IMR-90 (cell line): ENCODE data around the gene TEAD4. TPM values are rescaled to one million over a fixed set of nuclear protein-coding genes. Genes with fewer than 3 reads are reported as not detected.

Experiments
- ATAC-seq: fragments of 200-7000 bp; cut with Tn5 transposase; 2 replicates; pipeline ENCODE4 v1.9.1; 2020; ENCODE audit warnings: low read depth, mild to moderate bottlenecking, moderate library complexity
- BruUV-seq: library from RNA; stranded (reverse); fragments of 400-500 nt; replicated peaks from 2 replicates; lab custom pipeline; 2021; lab: Mats Ljungman, UMichigan
- CTCF ChIA-PET: fragments of 300-600 bp; formaldehyde crosslinking; extraction: SDS; loops from one replicate; lab custom pipeline; 2021; ENCODE audit warnings: antibody characterized with exemption; lab: Yijun Ruan, JAX
- POLR2A ChIA-PET: fragments of 300-600 bp; sonication (Branson Sonifier 250); formaldehyde crosslinking; loops from one replicate; lab custom pipeline; 2022; ENCODE audit warnings: antibody characterized with exemption; ENCODE audit not compliant: unreplicated experiment; lab: Charles Lee
- DNase-seq: peaks from one replicate; pipeline ENCODE4 v3.0.0; 2013
- H2AFZ ChIP-seq: replicated peaks from 2 replicates; pipeline ENCODE3; 2013; ENCODE audit warnings: low read length, mild to moderate bottlenecking; ENCODE audit not compliant: poor library complexity
- H2AK5ac ChIP-seq: 2 replicates; pipeline ENCODE4 v1.6.1; 2013; ENCODE audit warnings: low read depth, low read length, inconsistent platforms
- H2AK9ac ChIP-seq: replicated peaks from 2 replicates; pipeline ENCODE3; 2013; ENCODE audit warnings: mild to moderate bottlenecking, low read depth, low read length, moderate library complexity; ENCODE audit not compliant: poor library complexity
- H2BK120ac ChIP-seq: 2 replicates; pipeline ENCODE4 v1.6.1; 2013; ENCODE audit warnings: low read depth, low read length, inconsistent platforms
- H2BK15ac ChIP-seq: 3 replicates; pipeline ENCODE4 v1.6.1; 2013; ENCODE audit warnings: low read depth, low read length, inconsistent platforms
- H2BK20ac ChIP-seq: 2 replicates; pipeline ENCODE4 v1.6.1; 2013; ENCODE audit warnings: low read depth, mild to moderate bottlenecking, inconsistent platforms, low read length, moderate library complexity
- H2BK5ac ChIP-seq: 2 replicates; pipeline ENCODE4 v1.6.1; 2013; ENCODE audit warnings: mild to moderate bottlenecking, low read depth, low read length, inconsistent platforms; ENCODE audit not compliant: poor library complexity, severe bottlenecking
- H3K14ac ChIP-seq: replicated peaks from 2 replicates; pipeline ENCODE4 v1.6.1; 2013; ENCODE audit warnings: low read depth, low read length, inconsistent platforms
- H3K18ac ChIP-seq: 2 replicates; pipeline ENCODE4 v1.6.1; 2013; ENCODE audit warnings: low read depth, low read length, control low read depth
- H3K23ac ChIP-seq: 2 replicates; pipeline ENCODE4 v1.6.1; 2013; ENCODE audit warnings: low read depth, low read length, inconsistent platforms
- H3K27ac ChIP-seq: 2 replicates; pipeline ENCODE4 v1.5.1; 2013; ENCODE audit warnings: mild to moderate bottlenecking, control low read depth, low read length; ENCODE audit not compliant: insufficient read depth
- H3K27me3 ChIP-seq: 2 replicates; pipeline ENCODE4 v1.6.1; 2013; ENCODE audit warnings: low read length; ENCODE audit not compliant: control insufficient read depth, insufficient read depth
- H3K36me3 ChIP-seq: 2 replicates; pipeline ENCODE4 v1.6.1; 2013; ENCODE audit warnings: low read length, mixed read lengths; ENCODE audit not compliant: control insufficient read depth, insufficient read depth
- H3K4ac ChIP-seq: 2 replicates; pipeline ENCODE4 v1.6.1; 2013; ENCODE audit warnings: low read depth, low read length, inconsistent platforms
- H3K4me1 ChIP-seq: 2 replicates; pipeline ENCODE4 v1.6.1; 2013; ENCODE audit warnings: low read length, mixed read lengths; ENCODE audit not compliant: control insufficient read depth, insufficient read depth
- H3K4me2 ChIP-seq: 2 replicates; pipeline ENCODE4 v1.6.1; 2013; ENCODE audit warnings: low read depth, mild to moderate bottlenecking, control low read depth, low read length, moderate library complexity
- H3K4me3 ChIP-seq: 2 replicates; pipeline ENCODE4 v1.5.1; 2013; ENCODE audit warnings: low read depth, mild to moderate bottlenecking, control low read depth, low read length, moderate library complexity; ENCODE audit not compliant: insufficient read depth
- H3K56ac ChIP-seq: 2 replicates; pipeline ENCODE4 v1.6.1; 2013; ENCODE audit warnings: low read length, inconsistent platforms; ENCODE audit not compliant: insufficient read depth; ENCODE audit errors: extremely low read depth
- H3K79me1 ChIP-seq, 2 experiments: 2 replicates each; pipeline ENCODE4 v1.6.1; 2013; ENCODE audit warnings: low read length in 2 of 2, inconsistent platforms in 1 of 2, low read depth in 1 of 2
- H3K9ac ChIP-seq: 2 replicates; pipeline ENCODE4 v1.6.1; 2013; ENCODE audit warnings: low read depth, low read length, control low read depth
- H3K9me1 ChIP-seq: 2 replicates; pipeline ENCODE4 v1.6.1; 2013; ENCODE audit warnings: low read length, inconsistent platforms; ENCODE audit not compliant: insufficient read depth
- H3K9me3 ChIP-seq: 2 replicates; pipeline ENCODE4 v1.6.1; 2013; ENCODE audit warnings: low read length; ENCODE audit not compliant: control insufficient read depth, insufficient read depth
- H4K20me1 ChIP-seq: 2 replicates; pipeline ENCODE4 v1.6.1; 2013; ENCODE audit warnings: low read length, inconsistent platforms; ENCODE audit not compliant: insufficient read depth
- H4K5ac ChIP-seq: 2 replicates; pipeline ENCODE4 v1.6.1; 2013; ENCODE audit warnings: mild to moderate bottlenecking, low read depth, low read length, control low read depth
- H4K8ac ChIP-seq, 2 experiments: 2 replicates each; pipeline ENCODE4 v1.6.1; 2013; ENCODE audit warnings: low read depth in 2 of 2, low read length in 2 of 2, control low read depth in 1 of 2, inconsistent platforms in 1 of 2
- H4K91ac ChIP-seq: 2 replicates; pipeline ENCODE4 v1.6.1; 2013; ENCODE audit warnings: low read depth, low read length, inconsistent platforms; ENCODE audit not compliant: insufficient read depth
- BHLHE40 ChIP-seq: fragments of 150-350 bp; IDR thresholded peaks from 2 replicates; pipeline ENCODE4 v1.6.1; 2016; ENCODE audit warnings: mild to moderate bottlenecking, low read depth, low read length
- CEBPB ChIP-seq: IDR thresholded peaks from 2 replicates; pipeline ENCODE4 v1.6.1; 2012; ENCODE audit warnings: low read depth, low read length, improper control_type of control experiment
- CHD1 ChIP-seq: IDR thresholded peaks from 2 replicates; pipeline ENCODE4 v1.6.1; 2012; ENCODE audit warnings: low read depth, low read length, improper control_type of control experiment
- NFE2L2 ChIP-seq: fragments of 150-350 bp; IDR thresholded peaks from 2 replicates; pipeline ENCODE4 v1.6.1; 2016; ENCODE audit warnings: low read depth, mild to moderate bottlenecking, low read length
- POLR2A ChIP-seq: IDR thresholded peaks from 2 replicates; pipeline ENCODE4 v1.6.1; 2012; ENCODE audit warnings: mild to moderate bottlenecking, low read depth, low read length
- RFX5 ChIP-seq: IDR thresholded peaks from 2 replicates; pipeline ENCODE4 v1.8.0; 2012; ENCODE audit warnings: low read depth, mild to moderate bottlenecking, low read length, moderate library complexity
- SMC3 ChIP-seq: fragments of 150-350 bp; IDR thresholded peaks from 2 replicates; pipeline ENCODE4 v1.6.1; 2016; ENCODE audit warnings: low read depth, mild to moderate bottlenecking, antibody characterized with exemption, low read length, moderate library complexity
- WGBS, 2 experiments: methylation state at CpG; one replicate each; pipeline versions ENCODE4 v1.1.5 to v1.1.7; 2013; ENCODE audit warnings: missing lambda C conversion rate in 2 of 2; ENCODE audit not compliant: insufficient read length in 1 of 2; ENCODE audit errors: extremely low coverage in 2 of 2; 5-methylcytosine and 5-hydroxymethylcytosine counted together
- dilution Hi-C: fragments of 300-500 bp; cut with HindIII; formaldehyde crosslinking; loops from one replicate; pipeline ENCODE4 v1.14.3; 2018; ENCODE audit warnings: low sequenced_read_pairs; ENCODE audit not compliant: unreplicated experiment
- in situ Hi-C: fragments of 300-500 bp; cut with MboI; formaldehyde crosslinking; loops from 3 replicates; pipeline ENCODE4 v1.14.3; 2019; ENCODE audit warnings: low sequenced_read_pairs, inconsistent platforms, mixed read lengths
- intact Hi-C: fragments of 100-400 bp; cut with micrococcal nuclease; formaldehyde crosslinking; loops from 2 replicates; pipeline ENCODE4 v1.10.0; 2022
- polyA plus RNA-seq, 3 experiments: library from polyadenylated mRNA; depleted of rRNA; stranded (reverse); fragments of >200 nt; gene quantifications; 2 replicates each; pipeline ENCODE4 v1.2.3, GENCODE V29; 2012; ENCODE audit warnings: low replicate concordance in 1 of 3
- total RNA-seq: library from RNA; depleted of rRNA; stranded (reverse); fragments of >200 nt; gene quantifications from 2 replicates; pipeline ENCODE4 v1.2.3, GENCODE V29; 2012
- TF ChIP-seq, protein P1 (sequence below): fragments of 150-350 bp; IDR thresholded peaks from 2 replicates; pipeline ENCODE4 v1.6.1; 2016; ENCODE audit warnings: low read depth, mild to moderate bottlenecking, low read length, moderate library complexity, borderline replicate concordance
- TF ChIP-seq, protein P2 (sequence below): fragments of 150-350 bp; IDR thresholded peaks from 2 replicates; pipeline ENCODE4 v1.6.1; 2017; ENCODE audit warnings: mild to moderate bottlenecking, antibody characterized with exemption, low read length, low read depth

Gene TEAD4
- total and polyA plus RNA-seq, 2 of the 4 experiments (the other 2 are of a cell fraction): 8.8 to 24.9 TPM

DNA sequence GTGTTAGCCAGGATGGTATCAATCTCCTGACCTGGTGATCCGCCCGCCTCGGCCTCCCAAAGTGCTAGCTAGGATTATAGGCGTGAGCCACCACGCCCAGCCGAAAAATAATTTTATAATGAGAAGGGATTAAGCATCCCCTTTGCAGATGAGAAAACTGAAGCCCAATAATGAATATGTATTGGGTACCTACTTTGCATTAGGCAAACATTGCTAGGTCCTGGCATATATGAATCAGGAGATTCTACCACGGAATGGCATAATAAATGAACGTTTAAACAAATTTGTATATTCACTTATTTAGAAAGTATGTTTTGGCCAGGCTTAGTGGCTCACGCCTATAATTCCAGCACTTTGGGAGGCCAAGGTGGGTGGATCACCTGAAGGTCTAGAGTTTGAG lies 36.1 kb upstream of the TEAD4 start:
- Histone ChIP-seq H3K56ac (no peak overlapping the region), H3K36me3 (peaks cover 36% of the 10 kb centered on the region), H3K9ac (no peak overlapping the region), H3K4me3 (no peak overlapping the region), H3K27ac (no peak overlapping the region), H3K9me1 (peaks cover 6% of the 10 kb centered on the region), H2AFZ (no peak overlapping the region), H2AK9ac (no peak overlapping the region), H3K23ac (no peak overlapping the region), H2BK120ac (no peak overlapping the region), H4K8ac (no peak overlapping the region), H2AK5ac (no peak overlapping the region), H3K4ac (no peak overlapping the region), H2BK20ac (no peak overlapping the region), H3K4me1 (peaks cover 7% of the 10 kb centered on the region), H3K14ac (no peak overlapping the region), H3K79me1 (peaks cover 12 to 36% of the 10 kb centered on the region in 2 experiments; a peak in 3 of 4 replicates), H3K9me3 (no peaks in the 10 kb centered on the region), H4K91ac (no peak overlapping the region), H3K4me2 (no peak overlapping the region), H2BK15ac (no peak overlapping the region), H4K20me1 (peaks cover 8% of the 10 kb centered on the region), H3K18ac (no peak overlapping the region), H4K5ac (no peak overlapping the region), H2BK5ac (no peak overlapping the region), H3K27me3 (no peaks in the 10 kb centered on the region)
- DNase-seq: no peak
- dilution Hi-C loops (no loop called here), in situ Hi-C loops (no loop called here), intact Hi-C loops (no loop called here)
- CTCF ChIA-PET: no interaction called here
- TF ChIP-seq BHLHE40 (no peak), CEBPB (no peak), CHD1 (no peak), POLR2A (no peak), SMC3 (no peak), RFX5 (no peak), NFE2L2 (no peak)
- TF ChIP-seq, protein P1, sequence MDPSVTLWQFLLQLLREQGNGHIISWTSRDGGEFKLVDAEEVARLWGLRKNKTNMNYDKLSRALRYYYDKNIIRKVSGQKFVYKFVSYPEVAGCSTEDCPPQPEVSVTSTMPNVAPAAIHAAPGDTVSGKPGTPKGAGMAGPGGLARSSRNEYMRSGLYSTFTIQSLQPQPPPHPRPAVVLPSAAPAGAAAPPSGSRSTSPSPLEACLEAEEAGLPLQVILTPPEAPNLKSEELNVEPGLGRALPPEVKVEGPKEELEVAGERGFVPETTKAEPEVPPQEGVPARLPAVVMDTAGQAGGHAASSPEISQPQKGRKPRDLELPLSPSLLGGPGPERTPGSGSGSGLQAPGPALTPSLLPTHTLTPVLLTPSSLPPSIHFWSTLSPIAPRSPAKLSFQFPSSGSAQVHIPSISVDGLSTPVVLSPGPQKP: no peak
- TF ChIP-seq, protein P2, sequence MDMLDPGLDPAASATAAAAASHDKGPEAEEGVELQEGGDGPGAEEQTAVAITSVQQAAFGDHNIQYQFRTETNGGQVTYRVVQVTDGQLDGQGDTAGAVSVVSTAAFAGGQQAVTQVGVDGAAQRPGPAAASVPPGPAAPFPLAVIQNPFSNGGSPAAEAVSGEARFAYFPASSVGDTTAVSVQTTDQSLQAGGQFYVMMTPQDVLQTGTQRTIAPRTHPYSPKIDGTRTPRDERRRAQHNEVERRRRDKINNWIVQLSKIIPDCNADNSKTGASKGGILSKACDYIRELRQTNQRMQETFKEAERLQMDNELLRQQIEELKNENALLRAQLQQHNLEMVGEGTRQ: no peak
- ATAC-seq: no peak
- POLR2A ChIA-PET: no interaction called here
- no CpG with 5 or more reads among the region's 9 CpGs for WGBS, 2 experiments
- no TSS peak for BruUV-seq
